Parathyroid adenoma (tissue), 2 donors: ENCODE results near the gene COL20A1.

ENCODE experiments used
- H2AFZ ChIP-seq: fragments of 300-600 bp; sonication (generic); one replicate; pipeline ENCODE4 v1.7.0; 2017; ENCODE audit warnings: antibody characterized with exemption, mild to moderate bottlenecking
- H3K27ac ChIP-seq: fragments of 300-600 bp; sonication (generic); one replicate; pipeline ENCODE4 v1.7.0; 2017
- H3K27me3 ChIP-seq: fragments of 300-600 bp; sonication (generic); one replicate; pipeline ENCODE4 v1.7.0; 2017; ENCODE audit warnings: low read length; ENCODE audit not compliant: control insufficient read depth, insufficient read depth
- H3K36me3 ChIP-seq: fragments of 300-600 bp; sonication (generic); one replicate; pipeline ENCODE4 v1.7.0; 2017; ENCODE audit warnings: low read length; ENCODE audit not compliant: control insufficient read depth, insufficient read depth
- H3K4me1 ChIP-seq: fragments of 300-600 bp; sonication (generic); one replicate; pipeline ENCODE4 v1.7.0; 2017; ENCODE audit warnings: control low read depth
- H3K4me2 ChIP-seq: fragments of 300-600 bp; sonication (generic); one replicate; pipeline ENCODE4 v1.7.0; 2017; ENCODE audit warnings: low read length
- H3K4me3 ChIP-seq: fragments of 300-600 bp; sonication (generic); one replicate; pipeline ENCODE4 v1.7.0; 2017; ENCODE audit warnings: low read depth, low read length
- H3K79me2 ChIP-seq: fragments of 300-600 bp; sonication (generic); one replicate; pipeline ENCODE4 v1.7.0; 2017; ENCODE audit warnings: control low read depth
- H3K9ac ChIP-seq: fragments of 300-600 bp; sonication (generic); one replicate; pipeline ENCODE4 v1.7.0; 2017; ENCODE audit warnings: mild to moderate bottlenecking
- H3K9me3 ChIP-seq: fragments of 300-600 bp; sonication (generic); one replicate; pipeline ENCODE4 v1.7.0; 2017; ENCODE audit warnings: low read length; ENCODE audit not compliant: control insufficient read depth
- TF ChIP-seq, protein P1 (sequence below): fragments of 300-600 bp; sonication (generic); IDR thresholded peaks from one replicate; pipeline ENCODE4 v1.7.0; 2017; ENCODE audit warnings: antibody characterized with exemption, mild to moderate bottlenecking
- donor health status: primary hyperparathyroidism.

COL20A1 gene

DNA sequence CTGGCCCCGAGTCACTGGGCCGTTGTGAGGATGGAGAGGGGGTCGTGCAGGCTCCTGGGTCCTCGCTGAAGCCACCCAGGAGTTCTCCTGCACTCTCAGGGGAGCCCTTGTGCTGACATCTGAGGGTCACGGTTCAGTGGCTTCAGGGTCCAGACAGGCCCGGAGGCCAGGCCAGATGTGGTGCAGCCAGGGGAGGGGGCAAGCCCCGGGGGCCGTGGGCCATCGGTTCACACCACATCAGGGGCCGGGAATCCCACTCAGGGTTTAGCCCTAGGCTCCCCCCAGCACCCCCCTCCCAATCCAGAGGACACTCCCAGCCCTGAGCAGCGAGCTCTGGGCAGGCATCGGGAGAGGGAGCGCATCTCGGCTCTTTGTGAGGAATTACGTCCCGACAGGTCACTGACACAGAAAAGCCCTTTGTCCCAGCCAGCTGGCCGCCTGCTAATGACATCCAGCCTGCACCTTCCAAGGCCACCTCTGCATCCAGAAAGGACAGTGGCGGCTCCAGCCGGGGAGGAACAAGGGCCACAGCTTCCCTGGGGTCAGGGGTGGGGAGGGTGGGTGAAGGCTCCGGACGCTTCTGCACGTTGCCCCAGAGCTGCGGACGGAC lies 74.6 kb downstream of the COL20A1 start:
- H3K4me2 ChIP-seq: no peak overlapping the region
- no peaks in the 10 kb centered on the region for H3K9me3 ChIP-seq
- peaks cover 6% of the 10 kb centered on the region for H3K4me1 ChIP-seq
- H3K79me2 ChIP-seq: no peaks in the 10 kb centered on the region
- no peak overlapping the region for H3K9ac ChIP-seq
- H3K27me3 ChIP-seq: no peaks in the 10 kb centered on the region
- H2AFZ ChIP-seq: no peak overlapping the region
- no peak overlapping the region for H3K27ac ChIP-seq
- H3K36me3 ChIP-seq: no peaks in the 10 kb centered on the region
- TF ChIP-seq, protein P1, sequence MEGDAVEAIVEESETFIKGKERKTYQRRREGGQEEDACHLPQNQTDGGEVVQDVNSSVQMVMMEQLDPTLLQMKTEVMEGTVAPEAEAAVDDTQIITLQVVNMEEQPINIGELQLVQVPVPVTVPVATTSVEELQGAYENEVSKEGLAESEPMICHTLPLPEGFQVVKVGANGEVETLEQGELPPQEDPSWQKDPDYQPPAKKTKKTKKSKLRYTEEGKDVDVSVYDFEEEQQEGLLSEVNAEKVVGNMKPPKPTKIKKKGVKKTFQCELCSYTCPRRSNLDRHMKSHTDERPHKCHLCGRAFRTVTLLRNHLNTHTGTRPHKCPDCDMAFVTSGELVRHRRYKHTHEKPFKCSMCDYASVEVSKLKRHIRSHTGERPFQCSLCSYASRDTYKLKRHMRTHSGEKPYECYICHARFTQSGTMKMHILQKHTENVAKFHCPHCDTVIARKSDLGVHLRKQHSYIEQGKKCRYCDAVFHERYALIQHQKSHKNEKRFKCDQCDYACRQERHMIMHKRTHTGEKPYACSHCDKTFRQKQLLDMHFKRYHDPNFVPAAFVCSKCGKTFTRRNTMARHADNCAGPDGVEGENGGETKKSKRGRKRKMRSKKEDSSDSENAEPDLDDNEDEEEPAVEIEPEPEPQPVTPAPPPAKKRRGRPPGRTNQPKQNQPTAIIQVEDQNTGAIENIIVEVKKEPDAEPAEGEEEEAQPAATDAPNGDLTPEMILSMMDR: no peak
- no peak overlapping the region for H3K4me3 ChIP-seq

DNA sequence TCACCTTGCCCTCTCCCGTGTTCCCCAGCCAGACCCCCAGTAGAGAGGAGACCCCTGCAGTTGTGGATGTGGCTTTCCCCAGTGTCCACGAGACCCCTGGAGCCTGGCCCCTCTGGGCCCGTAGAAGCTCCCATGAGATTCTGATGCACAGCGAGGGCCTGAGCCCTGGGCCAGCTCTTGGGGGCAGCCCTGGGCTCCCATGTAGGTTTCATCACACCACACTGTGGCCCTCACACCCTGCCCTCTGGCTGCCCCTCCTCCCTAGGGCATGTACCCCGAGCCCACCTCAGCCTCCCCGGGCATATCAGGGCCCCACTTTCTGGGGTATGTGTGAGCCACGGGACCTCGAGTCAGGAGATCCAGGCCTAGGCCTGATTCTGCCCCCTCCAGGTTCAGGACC lies 75.2 kb downstream of the COL20A1 start:
- Histone ChIP-seq H3K9ac (no peak overlapping the region), H3K36me3 (no peaks in the 10 kb centered on the region), H3K4me3 (no peak overlapping the region), H2AFZ (no peak overlapping the region), H3K4me2 (no peak overlapping the region), H3K27ac (no peak overlapping the region), H3K4me1 (peaks cover 6% of the 10 kb centered on the region), H3K79me2 (no peaks in the 10 kb centered on the region), H3K27me3 (no peaks in the 10 kb centered on the region), H3K9me3 (no peaks in the 10 kb centered on the region)
- TF ChIP-seq, protein P1: no peak

DNA sequence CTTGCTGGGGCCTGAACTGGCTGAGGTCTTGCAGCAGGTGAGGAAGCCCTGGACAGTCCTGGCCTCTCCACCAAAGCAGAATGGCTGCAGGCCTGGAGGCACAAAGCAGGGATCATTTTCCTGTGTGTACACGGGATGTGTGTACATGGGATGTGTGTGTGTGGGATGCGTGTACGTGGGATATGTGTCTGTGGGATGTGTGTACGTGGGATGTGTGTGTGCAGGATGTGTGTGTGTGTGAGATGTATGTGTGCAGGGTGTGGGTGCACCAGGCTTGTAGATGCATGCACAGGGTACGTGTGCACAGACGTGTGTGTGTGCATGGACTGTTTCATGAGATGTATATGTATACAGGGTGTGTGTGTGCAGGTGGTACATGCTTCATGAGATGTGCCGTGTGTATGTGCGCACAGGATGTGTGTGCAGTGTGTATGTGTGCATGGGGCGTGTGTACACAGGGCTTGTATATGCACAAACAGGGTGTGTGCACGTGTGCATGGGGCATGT lies 76.1 kb downstream of the COL20A1 start:
- Histone ChIP-seq H3K4me2 (no peak overlapping the region), H3K36me3 (no peaks in the 10 kb centered on the region), H3K9ac (no peak overlapping the region), H3K79me2 (no peaks in the 10 kb centered on the region), H3K27ac (no peak overlapping the region), H2AFZ (no peak overlapping the region), H3K4me3 (no peak overlapping the region), H3K27me3 (no peaks in the 10 kb centered on the region), H3K9me3 (no peaks in the 10 kb centered on the region), H3K4me1 (peaks cover 6% of the 10 kb centered on the region)
- TF ChIP-seq, protein P1: no peak

DNA sequence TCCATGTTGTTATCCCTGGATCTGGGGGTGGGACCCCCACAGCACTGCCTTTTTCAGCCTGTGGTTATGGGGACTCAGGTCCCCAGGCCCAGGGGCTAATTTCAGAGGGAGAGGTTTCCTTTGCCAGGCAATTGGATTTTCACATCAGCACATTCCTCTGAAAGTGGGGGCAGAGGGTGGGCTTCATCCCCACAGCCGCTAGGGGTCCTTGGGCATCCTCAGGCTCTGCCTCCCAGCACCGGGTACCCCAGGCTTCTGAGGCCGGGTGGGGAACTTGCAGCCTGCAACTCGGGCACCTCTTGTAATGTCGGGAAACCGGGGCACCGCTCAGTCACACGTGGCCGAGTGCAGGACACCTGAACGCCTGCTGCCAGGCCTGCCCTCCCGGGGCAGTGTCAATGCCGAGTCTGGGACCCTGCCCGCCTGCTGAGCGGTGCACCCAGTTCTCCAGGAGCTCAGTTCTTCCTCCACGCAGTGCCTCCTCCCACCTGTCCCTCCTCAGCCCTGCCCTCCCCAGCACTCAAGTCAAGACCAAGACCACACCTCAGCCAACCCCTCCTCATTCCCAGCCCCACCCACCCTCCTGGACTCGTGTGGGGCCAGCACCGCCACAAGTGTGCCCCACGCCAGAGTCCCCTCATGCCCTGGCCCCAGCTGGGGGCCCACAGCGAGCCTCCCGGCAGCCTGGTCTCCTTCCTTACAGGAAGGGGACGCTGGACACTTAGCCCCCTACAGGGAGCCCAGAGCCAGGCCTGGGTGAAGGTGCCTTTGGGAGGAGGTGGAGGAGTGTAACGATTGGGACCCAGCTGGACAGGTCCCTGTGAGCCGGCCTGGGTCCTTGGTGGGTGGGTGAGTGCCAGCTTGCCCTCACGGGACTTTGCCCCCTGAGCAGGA lies 77.0 kb downstream of the COL20A1 start:
- no peaks in the 10 kb centered on the region for H3K36me3 ChIP-seq
- H3K79me2 ChIP-seq: no peaks in the 10 kb centered on the region
- H3K4me3 ChIP-seq: no peak overlapping the region
- H3K9ac ChIP-seq: no peak overlapping the region
- H3K9me3 ChIP-seq: no peaks in the 10 kb centered on the region
- H3K4me2 ChIP-seq: no peak overlapping the region
- no peaks in the 10 kb centered on the region for H3K27me3 ChIP-seq
- TF ChIP-seq, protein P1: no peak
- H3K27ac ChIP-seq: no peak overlapping the region
- peaks cover 6% of the 10 kb centered on the region for H3K4me1 ChIP-seq
- H2AFZ ChIP-seq: no peak overlapping the region
